Measurements from ENCODE around the gene METTL21A.
A peak's percentile ranks its signal among the peaks of the same experiment; 100 is the strongest.
"Not testable (repeated sequence)": the region's sequence is repeated elsewhere in the genome, so short reads cannot be mapped to it uniquely, and the experiment has no call there.

METTL21A gene

DNA sequence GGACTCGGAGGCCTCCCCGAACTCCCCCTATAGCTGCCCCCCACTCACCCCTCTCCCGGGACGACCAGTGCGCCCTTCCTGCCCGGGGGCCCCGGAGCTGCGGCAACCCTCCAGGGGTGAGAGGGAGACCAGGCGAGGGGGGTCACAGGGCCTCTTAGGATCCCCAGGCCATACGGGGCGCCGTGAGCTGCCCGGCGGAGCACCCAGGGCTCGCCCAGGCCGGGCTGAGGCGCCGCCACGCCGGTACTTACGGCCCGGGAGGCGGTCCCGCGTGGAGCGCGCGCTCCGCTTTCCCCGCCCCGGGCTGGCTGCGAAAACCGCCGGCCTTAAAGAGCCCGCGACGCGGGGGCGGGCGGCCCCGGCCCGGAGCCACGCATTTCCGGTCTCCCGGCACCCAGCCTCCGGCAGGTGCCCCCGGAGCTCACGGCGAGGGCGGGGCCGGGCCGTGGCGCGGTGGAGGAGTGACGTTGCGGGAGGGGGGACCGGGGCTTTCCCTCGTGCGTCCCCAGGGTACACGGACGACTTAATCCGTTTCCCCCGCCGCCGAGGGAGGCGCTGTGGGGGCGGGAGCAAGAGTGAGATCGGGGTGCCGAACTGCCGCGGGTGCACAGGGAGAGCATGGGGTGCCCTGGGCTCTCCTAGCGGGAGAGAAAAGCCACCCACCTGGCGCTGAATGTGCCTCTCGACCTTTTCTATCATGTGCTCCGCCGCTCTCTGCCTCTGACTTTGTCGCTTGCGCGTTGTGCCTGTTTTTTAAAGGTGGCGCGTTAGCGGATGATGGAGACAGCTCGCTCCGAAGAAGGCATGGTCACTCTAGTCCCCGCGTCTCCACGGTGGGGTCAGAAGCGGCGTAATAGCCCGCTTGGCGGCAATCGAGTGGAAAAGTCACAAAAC is at the start of gene METTL21A:
Gene METTL21A, minus strand, starts transcription at position 381 of the 894 bp plus-strand sequence. CDS start 1,019 bp downstream, outside the sequence.
- peak; percentile 93 for DNase-seq

GRCh38 chr2:207674826-207675225 is 49.6 kb upstream of the METTL21A start:
- DNase-seq, result no peak

DNA sequence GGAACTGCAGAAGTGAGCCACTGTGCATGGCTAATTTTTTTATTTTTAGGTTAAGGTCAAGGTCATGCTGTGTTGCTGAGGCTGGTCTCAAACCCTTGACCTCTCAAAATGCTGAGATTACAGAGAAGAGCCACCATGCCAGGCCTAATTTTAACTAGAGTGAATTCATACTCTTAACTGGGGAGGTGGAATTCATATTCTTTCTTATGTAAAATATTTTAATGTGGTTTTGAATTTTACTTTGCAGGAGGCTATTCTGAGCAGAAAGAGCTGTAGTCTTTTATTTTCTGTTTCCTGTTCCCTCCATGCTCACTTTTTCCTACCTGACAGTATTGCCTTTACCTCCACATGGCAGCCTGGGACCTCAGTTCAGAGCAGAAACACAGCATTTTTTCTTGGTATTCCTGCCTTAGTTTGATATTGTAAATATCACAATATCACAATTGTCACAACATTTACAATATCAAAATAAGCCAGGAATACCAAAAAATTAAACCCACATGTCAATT is 49.1 kb upstream of the METTL21A start:
- DNase-seq, result no peak

GRCh38 chr2:207673431-207673830 is 48.2 kb upstream of the METTL21A start:
- no peak for DNase-seq

DNA sequence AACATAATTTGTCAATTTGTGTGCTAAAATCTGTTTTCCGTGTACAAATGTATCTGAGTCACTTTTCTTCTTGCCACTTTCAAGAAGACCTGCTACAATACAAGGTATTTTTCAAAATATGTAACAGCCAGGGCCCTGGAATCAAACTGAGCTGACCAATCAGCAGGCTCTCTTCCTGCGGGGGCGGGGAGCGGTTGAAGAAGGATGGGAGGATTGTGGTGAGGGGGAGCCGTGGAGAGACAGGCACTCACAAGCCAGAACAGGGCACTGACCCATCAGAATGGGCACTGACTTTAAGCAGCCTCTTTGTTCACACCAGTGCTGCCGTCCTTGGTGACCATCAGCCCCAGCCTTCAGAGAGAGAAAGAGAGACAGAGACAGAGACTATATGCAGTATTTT is 45.7 kb upstream of the METTL21A start:
- DNase-seq, result no peak

DNA sequence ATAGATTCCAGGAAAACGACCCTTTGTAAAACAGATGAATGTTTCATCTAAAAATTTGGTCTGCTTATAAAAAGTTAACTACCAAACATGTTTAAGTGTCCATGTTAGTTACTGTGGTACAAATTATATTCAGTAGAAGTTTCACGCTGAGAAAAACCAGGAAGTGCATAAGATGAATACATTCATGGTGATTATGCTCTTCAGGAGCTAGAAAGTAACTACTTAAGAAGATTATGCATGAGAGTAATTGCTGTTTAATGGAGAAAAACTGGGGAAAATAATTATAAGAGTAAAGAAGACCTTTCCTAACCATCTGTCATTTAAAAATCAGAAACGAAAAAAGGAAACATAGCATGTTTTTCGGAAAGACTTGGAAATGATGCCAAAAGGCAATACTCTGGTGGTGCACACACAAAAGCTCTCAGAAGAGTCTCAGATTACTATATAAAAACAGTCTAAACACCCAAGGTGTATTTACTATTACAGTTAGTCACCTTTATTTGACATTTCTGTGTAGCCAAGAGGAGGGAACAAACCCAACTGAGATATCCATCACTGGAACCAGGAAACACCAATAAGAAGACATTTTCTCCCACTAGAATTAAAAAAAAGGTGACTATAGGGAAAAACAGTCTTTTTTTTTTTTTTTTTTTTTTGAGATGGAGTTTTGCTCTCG is 38.8 kb upstream of the METTL21A start:
- no peak for DNase-seq

DNA sequence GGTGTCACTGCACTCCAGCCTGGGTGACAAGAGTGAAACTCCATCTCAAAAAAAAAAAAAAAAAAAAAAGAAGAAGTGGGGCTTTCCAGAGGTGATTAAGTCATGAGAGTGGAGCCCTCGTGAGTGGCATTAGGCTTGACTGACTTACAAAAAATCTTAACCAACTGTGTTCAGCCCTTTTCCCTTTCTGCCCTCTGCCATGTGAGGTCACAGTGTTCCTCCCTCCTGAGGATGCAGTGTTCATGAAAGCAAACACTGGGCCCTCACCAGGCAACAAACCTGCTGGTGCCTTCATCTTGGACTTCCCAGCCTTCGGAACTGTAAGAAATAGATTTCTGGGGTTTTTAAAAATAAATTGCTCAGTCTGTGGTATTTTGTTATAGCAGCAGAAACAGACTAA is 37.0 kb upstream of the METTL21A start:
- no peak for DNase-seq

DNA sequence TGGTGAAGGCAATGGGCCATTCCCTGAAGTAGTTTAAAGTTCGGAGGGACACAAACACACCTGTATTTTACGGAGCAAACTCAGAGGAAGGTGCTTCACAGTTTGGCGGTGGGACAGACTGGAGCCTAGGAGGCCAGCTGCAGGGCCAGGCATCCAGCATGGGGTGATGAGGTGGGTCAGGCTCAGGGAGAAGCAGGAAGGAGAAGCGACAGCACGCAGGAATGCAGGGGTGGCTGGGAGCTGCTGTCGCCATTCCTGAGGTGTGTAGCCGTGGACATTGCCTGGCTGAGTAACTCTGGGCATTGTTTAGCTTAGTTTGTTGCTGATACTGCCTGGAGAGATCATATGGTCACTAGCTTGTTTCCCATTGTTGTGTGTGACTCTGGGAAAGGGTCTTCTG is 35.8 kb upstream of the METTL21A start:
- no peak for DNase-seq

- DNase-seq, result no peak
Observed at GRCh38 chr2:207658156-207658555, 33.0 kb upstream of the METTL21A start.

- DNase-seq, result no peak
Observed at GRCh38 chr2:207655000-207655399, 29.8 kb upstream of the METTL21A start.

GRCh38 chr2:207646582-207646981 is 21.4 kb upstream of the METTL21A start:
- not testable (repeated sequence) for DNase-seq

DNA sequence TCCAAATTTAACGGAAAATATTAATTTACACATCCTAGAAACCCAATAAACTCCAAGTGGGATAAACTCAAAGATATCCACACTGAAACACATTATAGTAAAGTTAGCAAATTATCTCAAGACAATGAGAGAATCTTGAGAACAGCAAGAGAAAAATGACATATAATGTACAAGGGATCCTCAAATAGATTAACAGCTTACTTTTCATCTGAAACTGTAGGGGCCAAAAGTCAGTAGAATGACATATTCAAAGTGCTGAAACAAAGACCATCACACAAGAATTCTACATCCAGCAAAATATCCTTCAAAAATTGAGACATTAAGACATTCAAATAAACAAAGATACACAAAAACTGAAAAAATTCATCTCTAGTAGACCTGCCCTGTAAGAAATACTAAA is 18.7 kb upstream of the METTL21A start:
- DNase-seq, result no peak

- DNase-seq, result no peak
Observed at GRCh38 chr2:207640661-207641060, 15.5 kb upstream of the METTL21A start.

- no peak for DNase-seq
Observed at GRCh38 chr2:207640160-207640559, 15.0 kb upstream of the METTL21A start.

DNA sequence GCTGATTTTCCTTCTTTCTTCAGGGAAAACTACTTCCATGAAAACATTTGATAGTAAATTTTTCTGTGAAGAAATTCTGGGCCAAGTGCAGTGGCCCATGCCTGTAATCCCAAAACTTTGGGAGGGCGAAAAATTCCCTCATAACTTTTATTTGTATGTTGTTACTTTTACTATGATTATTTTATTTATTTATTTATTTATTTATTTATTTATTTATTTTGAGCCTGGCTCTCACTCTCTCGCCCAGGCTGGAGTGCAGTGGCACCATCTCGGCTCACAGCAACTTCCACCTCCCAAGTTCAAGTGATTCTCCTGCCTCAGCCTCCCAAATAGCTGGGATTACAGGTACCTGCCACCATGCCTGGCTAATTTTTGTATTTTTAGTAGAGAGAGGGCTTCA is 14.1 kb upstream of the METTL21A start:
- not testable (repeated sequence) for DNase-seq

- no peak for DNase-seq
Observed at GRCh38 chr2:207635468-207636200, 10.4 kb upstream of the METTL21A start.

GRCh38 chr2:207633686-207634085 is 8.5 kb upstream of the METTL21A start:
- no peak for DNase-seq

DNA sequence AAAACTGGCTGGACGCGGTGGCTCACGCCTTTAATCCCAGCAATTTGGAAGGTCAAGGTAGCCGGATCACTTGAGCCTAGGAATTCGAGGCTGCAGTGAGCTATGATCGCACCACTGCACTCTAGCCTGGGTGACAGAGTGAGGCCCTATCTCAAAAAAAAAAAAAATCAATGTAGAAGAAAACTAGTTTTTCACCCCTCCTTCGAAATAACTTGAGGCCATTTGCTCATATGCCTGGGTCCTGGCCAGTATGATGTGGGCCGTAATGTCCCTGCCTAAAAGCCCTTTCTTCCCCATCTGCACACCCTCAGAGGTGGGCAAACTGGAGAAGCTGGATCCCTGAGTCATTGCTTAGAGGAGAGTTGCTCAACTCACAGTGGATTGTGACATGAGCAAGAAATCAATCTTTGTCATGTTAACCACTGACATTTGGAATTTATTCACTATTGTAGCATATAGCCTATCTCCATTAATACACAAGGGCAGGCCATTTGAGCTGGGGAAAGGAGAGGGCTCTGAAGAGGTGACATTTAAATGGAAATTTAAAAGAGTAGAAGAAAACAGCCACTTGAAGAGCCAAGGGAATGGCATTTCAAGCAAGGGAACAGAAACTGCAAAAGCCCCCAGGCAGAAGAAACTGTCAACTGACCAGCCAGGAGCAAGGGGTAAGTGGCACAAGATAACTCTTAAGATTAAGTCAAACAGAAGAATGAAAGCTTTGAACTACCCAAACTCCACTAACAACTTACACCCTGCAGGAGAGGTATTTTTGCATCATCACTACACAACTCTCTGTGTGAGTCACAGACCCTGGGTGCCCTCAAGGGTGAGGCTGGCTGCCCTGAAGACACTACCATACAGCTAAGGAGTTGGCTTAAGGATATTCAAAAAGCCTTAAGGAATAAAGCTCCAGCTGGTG is 7.6 kb upstream of the METTL21A start:
- peak in 1 of 2 experiments; percentile 9 for DNase-seq

- no peak for DNase-seq
Observed at GRCh38 chr2:207630491-207630890, 5.3 kb upstream of the METTL21A start.

DNA sequence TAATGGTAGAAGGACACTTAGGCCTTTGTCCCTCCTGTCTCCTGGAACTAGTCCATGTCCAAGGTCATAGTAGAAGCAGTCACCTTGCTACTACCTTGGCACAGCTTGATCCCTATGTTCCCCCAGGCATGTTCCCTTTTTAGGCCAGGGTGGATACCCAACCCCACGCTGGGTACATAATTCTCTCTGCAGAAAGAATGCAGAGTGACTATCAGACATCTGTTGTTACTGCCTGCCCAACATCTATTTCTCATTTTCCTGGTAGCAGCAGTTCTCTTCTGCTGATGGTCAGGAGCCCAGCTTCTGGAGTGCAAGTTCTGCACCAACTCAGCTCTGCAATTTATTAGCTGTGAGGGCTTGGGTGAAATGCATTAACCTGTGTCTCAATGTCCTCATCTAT is 4.4 kb upstream of the METTL21A start:
- no peak for DNase-seq

GRCh38 chr2:207624185-207625013 is 795 bp downstream of the METTL21A start:
- peak; percentile 69 to 76 for DNase-seq
